ENCODE measurements around the gene PLA2G2E. TPM values are rescaled to one million over a fixed set of nuclear protein-coding genes. Genes with fewer than 3 reads are reported as not detected.

PLA2G2E gene
- total RNA-seq, 4 donors from 2014 or later = not detected

DNA sequence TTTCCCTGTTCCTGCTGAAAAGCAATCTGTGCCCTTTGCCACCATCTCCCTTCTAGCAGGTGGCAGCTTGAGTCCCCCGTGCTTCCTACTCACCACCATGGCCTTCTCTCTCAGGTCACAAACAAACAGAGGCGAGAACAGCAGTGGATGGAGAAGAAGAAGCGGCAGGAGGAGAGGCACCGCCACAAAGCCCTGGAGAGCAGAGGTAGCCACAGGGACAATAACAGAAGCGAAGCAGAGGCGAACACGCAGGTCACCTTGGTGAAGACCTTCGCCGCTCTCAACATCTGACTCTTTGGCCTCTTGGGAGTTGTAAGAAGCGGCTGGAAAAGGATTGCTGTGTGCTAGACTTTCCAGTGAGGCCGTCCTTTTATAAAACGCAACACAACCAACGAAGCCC is 16.0 kb downstream of the PLA2G2E start:
- no peaks in the 10 kb centered on the region for H3K27me3 ChIP-seq
- no peak overlapping the region for H3K27ac ChIP-seq
- H3K4me3 ChIP-seq = no peak overlapping the region
- peaks cover 0 to 90% (median 0%) of the 10 kb centered on the region in 3 donors for H3K36me3 ChIP-seq
- H3K4me1 ChIP-seq = no peaks in the 10 kb centered on the region
- H3K9me3 ChIP-seq = no peaks in the 10 kb centered on the region
- no peak for DNase-seq
- TF ChIP-seq POLR2A (IDR thresholded peaks at IDR 0.05) = no peak
- TF ChIP-seq, protein P1, sequence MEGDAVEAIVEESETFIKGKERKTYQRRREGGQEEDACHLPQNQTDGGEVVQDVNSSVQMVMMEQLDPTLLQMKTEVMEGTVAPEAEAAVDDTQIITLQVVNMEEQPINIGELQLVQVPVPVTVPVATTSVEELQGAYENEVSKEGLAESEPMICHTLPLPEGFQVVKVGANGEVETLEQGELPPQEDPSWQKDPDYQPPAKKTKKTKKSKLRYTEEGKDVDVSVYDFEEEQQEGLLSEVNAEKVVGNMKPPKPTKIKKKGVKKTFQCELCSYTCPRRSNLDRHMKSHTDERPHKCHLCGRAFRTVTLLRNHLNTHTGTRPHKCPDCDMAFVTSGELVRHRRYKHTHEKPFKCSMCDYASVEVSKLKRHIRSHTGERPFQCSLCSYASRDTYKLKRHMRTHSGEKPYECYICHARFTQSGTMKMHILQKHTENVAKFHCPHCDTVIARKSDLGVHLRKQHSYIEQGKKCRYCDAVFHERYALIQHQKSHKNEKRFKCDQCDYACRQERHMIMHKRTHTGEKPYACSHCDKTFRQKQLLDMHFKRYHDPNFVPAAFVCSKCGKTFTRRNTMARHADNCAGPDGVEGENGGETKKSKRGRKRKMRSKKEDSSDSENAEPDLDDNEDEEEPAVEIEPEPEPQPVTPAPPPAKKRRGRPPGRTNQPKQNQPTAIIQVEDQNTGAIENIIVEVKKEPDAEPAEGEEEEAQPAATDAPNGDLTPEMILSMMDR (IDR thresholded peaks at IDR 0.05) = no peak

DNA sequence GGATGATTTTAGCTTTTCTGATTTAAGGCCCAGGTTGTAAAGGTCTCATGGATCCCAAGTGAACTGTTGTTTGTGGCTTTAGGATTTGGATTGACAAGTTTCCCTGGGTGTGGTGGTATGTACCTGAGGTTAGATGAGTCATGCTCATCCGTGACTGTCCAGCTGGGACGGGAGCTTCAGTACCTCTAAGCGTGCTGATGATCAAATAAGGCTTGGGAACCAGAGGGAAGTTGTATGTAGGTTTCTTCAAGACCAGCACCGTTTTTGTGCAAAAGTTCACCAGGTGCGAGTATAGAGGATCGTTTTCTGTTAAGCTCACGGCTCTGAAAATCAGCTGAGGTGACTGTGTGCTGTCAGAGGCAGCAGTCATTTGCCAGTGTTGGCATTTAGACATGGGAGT is 19.8 kb downstream of the PLA2G2E start:
- Histone ChIP-seq H3K4me1 (no peaks in the 10 kb centered on the region), H3K27me3 (no peaks in the 10 kb centered on the region), H3K4me3 (no peak overlapping the region), H3K27ac (no peak overlapping the region), H3K9me3 (no peaks in the 10 kb centered on the region), H3K36me3 (peaks cover 0 to 88% (median 0%) of the 10 kb centered on the region in 3 donors)
- no peak for DNase-seq
- TF ChIP-seq POLR2A (IDR thresholded peaks at IDR 0.05) = no peak
- TF ChIP-seq, protein P1 (IDR thresholded peaks at IDR 0.05) = no peak

DNA sequence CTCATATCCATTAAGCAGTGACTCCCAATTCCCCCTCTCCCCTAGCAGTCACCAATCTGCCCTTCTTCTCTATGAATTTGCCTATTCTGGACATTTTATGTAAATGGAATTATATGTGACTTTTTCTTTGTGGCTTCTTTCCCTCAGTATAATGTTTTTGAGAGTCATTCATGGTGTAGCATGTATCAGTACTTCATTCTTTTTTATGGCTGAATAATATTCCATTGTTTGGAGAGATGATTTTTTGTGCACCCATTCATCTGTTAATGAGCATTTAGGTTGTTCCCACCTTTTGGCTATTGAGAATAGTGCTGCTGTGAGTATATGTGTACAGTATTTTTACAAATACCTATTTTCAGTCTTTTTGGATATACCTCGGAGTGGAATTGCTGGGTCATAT is 21.8 kb downstream of the PLA2G2E start:
- H3K27ac ChIP-seq = no peak overlapping the region
- H3K4me1 ChIP-seq = no peaks in the 10 kb centered on the region
- TF ChIP-seq, protein P1 (IDR thresholded peaks at IDR 0.05) = no peak
- no peak for TF ChIP-seq POLR2A (IDR thresholded peaks at IDR 0.05)
- no peaks in the 10 kb centered on the region for H3K9me3 ChIP-seq
- no peaks in the 10 kb centered on the region for H3K27me3 ChIP-seq
- DNase-seq = no peak
- no peak overlapping the region for H3K4me3 ChIP-seq
- H3K36me3 ChIP-seq = peaks cover 0 to 90% (median 0%) of the 10 kb centered on the region in 3 donors

DNA sequence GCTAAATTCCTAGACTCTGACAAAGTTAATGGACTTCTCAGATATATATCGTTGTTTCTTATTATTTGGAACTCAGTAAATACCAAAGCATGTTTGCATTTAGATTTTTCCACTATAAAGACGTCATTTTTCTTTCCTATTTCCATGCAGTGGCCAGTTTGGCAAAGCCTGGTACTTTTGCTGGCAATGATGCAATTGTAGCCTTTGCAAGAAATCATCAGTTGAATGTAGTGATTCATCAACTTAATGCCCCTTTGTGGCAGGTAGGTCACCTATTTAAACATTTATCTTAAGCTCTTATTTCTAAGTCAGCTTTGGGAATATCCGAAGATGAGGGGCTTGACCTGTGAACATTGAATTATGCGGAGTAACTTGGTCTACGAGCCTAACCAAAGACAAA is 29.2 kb downstream of the PLA2G2E start:
- Histone ChIP-seq H3K36me3 (peaks cover 0 to 78% (median 0%) of the 10 kb centered on the region in 3 donors), H3K4me1 (no peaks in the 10 kb centered on the region), H3K4me3 (no peak overlapping the region), H3K27me3 (no peaks in the 10 kb centered on the region), H3K27ac (no peak overlapping the region), H3K9me3 (no peaks in the 10 kb centered on the region)
- TF ChIP-seq, protein P1 (IDR thresholded peaks at IDR 0.05) = no peak
- TF ChIP-seq POLR2A (IDR thresholded peaks at IDR 0.05) = no peak
- no peak for DNase-seq

DNA sequence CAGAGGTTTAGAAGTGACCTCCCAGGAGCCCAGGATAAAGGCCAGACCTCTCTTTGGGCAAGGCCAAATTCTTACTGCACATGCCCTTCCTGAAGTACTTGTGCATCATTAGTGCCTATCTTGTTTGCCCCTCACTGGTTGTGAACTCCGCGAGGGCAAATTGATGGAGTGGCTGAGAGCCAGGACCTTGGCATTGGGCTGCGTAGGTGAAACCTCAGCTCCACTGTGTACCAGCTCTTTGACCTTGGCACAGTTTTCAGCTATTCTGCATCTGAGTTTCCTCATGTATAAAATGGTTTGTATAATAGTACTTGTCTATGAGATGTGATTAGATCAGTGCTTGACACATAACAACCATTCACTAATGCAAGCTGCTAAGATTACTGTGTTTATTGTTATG is 29.7 kb downstream of the PLA2G2E start:
- Histone ChIP-seq H3K36me3 (peaks cover 0 to 73% (median 0%) of the 10 kb centered on the region in 3 donors), H3K9me3 (no peaks in the 10 kb centered on the region)
- no peak for DNase-seq

More for the DNA sequence above, 29.7 kb downstream of the PLA2G2E start:
- TF ChIP-seq, protein P1 (IDR thresholded peaks at IDR 0.05) = no peak
- no peak for TF ChIP-seq POLR2A (IDR thresholded peaks at IDR 0.05)
- Histone ChIP-seq H3K4me3 (no peak overlapping the region), H3K27ac (no peak overlapping the region), H3K4me1 (no peaks in the 10 kb centered on the region), H3K27me3 (no peaks in the 10 kb centered on the region)

Measured in Peyer's patch (tissue), 4 donors.